Astrocyte (in vitro differentiated cells and primary cell): Measurements from ENCODE around the gene MNT.

Experiments
- EZH2 ChIP-seq: IDR thresholded peaks from 2 replicates; pipeline ENCODE4 v1.6.1; 2012; ENCODE audit warnings: mild to moderate bottlenecking, low read length, inconsistent platforms; ENCODE audit not compliant: insufficient read depth
- TF ChIP-seq, protein P1 (sequence below): IDR thresholded peaks from 2 replicates; pipeline ENCODE4 v1.5.1; 2011; ENCODE audit warnings: low read depth, mild to moderate bottlenecking, inconsistent platforms, low read length, moderate library complexity; ENCODE audit not compliant: insufficient read depth

DNA sequence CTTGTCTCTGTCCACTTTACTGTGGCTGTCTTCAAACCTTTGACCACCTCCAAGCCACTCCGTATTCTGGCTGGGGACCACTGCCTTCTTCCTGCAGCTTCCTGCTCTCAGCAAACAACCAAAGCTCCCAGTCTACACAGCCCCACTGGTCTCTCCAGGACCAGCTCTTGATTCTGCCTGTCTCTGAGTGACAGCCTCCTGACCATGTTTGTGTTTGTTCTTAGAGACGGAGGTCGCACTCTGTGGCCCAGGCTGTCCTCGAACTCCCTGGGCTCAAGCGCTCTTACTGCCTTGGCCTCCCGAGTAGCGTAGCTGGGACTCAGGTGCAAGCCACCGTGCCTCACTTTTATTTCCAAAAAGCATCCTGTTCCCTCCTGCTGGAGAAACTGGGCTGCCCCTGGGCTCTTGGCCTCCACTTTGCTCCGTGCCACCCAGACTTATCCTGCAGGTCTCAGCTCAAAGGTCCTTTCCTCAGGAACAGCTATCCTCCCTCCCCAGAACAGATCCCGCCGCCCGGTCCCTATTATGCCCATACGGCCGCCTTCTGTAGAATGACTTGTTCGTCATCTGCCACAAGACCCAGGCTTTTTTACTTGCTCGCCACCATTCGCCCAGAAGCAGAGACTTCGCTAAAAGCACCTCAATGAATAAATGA lies 9.1 kb downstream of the MNT start:
- TF ChIP-seq, protein P1, sequence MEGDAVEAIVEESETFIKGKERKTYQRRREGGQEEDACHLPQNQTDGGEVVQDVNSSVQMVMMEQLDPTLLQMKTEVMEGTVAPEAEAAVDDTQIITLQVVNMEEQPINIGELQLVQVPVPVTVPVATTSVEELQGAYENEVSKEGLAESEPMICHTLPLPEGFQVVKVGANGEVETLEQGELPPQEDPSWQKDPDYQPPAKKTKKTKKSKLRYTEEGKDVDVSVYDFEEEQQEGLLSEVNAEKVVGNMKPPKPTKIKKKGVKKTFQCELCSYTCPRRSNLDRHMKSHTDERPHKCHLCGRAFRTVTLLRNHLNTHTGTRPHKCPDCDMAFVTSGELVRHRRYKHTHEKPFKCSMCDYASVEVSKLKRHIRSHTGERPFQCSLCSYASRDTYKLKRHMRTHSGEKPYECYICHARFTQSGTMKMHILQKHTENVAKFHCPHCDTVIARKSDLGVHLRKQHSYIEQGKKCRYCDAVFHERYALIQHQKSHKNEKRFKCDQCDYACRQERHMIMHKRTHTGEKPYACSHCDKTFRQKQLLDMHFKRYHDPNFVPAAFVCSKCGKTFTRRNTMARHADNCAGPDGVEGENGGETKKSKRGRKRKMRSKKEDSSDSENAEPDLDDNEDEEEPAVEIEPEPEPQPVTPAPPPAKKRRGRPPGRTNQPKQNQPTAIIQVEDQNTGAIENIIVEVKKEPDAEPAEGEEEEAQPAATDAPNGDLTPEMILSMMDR = no peak
- no peak for TF ChIP-seq EZH2
